Measurements from ENCODE around the gene OVOL2.
"Not testable (repeated sequence)": the region's sequence is repeated elsewhere in the genome, so short reads cannot be mapped to it uniquely, and the experiment has no call there.

Gene OVOL2

DNA sequence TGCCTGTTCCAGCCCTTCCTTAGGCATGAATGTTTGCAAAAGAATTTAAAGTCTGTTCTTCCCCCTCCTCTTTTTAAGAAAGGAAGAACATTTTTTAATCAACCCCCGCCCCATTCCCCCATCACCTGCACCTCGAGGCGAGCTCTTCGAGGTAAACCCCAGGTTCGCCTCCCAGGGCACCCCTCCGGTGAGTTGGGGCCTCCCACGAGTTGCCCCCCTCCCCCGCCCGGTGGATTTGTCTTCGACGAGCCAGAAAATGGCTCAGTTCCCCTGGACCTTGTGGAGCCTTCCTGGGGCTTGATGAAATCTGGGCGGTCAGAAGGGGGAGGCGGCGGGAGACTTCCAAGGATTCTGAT lies 256 bp upstream of the OVOL2 start:
- no peak for DNase-seq (ENCODE audit: low read depth in 2 of 2)

DNA sequence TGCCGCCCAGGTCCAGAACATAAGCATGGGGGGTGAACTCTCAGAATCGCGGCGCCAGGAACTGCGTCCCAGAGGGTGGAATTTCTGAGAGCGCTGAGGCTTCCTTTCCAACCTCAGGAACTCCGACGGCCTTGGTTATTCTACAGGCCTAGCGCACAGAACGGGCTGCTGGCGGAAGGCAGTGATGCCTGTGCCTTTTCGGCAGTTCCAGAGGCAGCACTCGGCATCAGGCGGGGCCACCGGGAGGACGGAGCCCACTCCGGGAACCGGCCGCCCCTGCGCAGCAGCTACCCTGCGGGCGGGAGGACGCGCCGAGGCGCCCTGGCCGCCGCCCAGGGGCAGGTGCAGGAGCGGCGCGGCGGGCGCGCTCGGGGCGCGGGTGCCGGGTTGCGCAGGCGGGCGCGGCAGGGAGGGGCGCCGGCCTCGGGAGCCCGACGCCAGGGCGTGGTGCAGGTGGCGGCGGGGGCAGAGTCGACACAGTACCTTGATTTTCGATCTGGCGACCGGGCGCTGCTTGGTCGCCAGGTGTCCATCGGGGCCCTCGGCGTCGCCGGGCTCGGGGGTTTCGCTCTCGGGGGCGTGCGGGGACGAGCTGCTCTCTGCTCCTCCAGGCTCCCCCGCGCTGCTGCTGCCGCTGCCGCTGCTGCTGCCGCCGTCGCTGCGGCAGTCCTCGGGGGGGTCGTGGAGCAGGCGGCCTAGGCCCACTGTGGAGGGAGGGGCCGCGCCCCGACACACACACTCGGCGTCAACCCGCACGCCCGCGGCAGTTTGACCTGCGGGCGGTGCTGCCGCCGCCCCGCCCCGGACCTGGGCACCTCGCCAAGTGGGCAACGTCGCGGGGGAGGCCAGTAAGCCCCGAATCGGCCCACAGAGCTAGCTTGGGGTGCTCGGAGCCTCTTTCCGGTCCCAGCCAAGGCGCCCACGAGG lies 1.3 kb downstream of the OVOL2 start:
- no peak for DNase-seq (ENCODE audit: low read depth in 2 of 2)

DNA sequence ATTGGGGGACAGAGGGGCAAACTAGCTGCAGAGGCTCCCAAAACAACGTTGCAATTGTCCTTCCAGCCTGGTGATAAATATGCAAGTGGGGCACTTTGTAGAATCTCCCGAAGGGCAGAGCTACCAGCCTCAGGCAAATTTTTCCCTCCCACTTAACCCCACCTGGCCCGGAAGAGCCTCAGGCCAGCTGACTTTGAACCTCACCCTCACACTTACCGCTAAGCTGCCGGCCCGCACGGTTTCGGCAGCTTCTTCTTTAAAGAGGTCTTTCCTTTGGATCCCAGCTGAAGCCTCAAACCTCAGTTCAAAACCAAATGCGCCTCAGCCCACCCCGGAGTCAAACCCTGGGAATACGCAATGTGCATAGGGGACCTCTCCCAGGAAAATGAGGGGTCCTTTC lies 2.5 kb downstream of the OVOL2 start:
- no peak for DNase-seq (ENCODE audit: low read depth in 2 of 2)

DNA sequence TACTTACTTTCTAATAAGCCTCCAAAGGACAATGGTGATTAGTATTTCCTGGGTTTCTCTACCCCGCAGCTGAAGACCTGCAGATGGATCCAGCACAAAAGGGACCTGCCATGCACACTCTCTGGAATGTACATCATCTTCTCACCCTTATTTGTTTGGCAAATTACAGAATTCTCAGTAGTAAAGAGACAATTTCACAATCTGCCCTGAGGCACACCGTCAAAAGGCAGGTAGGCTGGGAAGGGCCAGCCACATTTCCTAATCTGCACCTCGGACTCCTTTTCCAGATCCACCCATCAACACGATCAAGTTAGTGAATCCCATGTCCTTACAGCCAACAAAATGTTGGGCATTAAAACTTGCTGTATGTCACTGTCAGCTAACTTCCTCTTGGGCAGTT lies 4.9 kb downstream of the OVOL2 start:
- DNase-seq (ENCODE audit: low read depth in 2 of 2), result no peak

DNA sequence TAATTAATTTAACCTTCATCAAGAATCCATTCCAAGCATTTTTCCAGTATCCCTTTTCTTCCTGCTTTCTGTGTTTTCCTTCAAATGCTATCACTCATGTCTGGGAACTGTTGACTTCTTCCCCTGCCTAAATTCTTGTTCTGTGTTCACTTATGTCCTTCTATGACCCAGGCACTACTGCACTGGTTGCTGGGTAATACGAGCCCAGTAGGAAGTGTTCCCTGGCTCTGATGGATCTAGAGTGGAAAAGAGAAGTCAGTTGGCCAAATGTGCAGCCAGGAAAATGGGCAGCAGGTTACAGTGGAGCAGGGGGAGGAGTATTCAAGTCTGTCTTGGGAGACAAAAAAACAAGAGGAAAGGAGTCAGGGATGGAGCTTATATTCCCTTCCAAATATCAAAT lies 7.1 kb downstream of the OVOL2 start:
- DNase-seq (ENCODE audit: low read depth in 2 of 2), result no peak

DNA sequence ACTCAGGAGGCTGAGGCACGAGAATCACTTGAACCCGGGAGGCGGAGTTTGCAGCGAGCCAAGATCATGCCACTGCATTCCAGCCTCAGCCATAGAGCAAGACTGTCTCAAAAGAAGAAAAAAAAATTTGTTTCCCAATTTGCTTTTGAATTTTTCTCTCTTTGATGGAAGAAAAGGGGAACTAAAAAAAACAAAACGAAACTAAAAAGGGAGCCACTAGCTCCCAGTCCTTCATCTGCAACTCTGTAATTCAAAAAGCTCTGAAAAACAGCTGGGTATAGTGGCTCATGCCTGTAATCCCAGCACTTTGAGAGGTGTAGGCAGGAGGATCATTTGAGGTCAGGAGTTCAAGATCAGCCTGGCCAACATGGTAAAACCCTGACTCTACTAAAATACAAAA lies 9.5 kb downstream of the OVOL2 start:
- DNase-seq (ENCODE audit: low read depth in 2 of 2), result no peak

DNA sequence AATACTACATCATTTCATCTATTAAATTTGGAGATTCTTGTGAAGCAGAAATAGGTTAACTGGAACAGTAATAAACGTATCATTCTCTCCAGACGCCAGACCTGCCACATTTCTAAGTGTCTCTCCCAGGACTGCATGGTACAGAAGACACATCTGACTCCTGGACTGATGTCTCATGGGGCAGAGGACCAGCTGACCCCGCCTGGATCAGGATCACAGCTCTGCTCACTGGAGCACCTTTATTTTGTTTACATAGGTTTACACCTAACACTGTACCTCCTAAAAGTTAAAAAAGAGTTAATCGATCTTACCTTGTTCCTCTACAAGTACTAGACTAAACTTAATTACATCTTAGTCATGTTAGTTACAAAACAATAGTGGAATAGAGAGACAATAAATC lies 11.2 kb downstream of the OVOL2 start:
- DNase-seq (ENCODE audit: low read depth in 2 of 2), result no peak

DNA sequence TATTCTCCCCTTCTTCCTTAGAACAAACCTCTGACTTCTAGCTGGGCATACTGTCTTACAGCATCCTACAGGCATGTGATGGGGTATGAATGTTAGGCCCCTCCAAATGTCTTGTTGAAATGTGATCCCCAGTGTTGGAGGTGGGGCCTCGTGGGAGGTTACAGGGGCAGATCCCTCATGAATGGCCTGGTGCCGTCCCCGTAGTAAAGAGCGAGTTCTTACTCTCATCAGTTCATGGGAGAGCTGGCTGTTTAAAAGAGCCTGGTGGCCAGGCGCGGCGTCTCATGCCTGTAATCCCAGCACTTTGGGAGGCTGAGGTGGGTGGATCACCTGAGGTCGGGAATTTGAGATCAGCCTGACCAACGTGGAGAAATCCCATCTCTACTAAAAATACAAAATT lies 15.5 kb downstream of the OVOL2 start:
- no peak for DNase-seq (ENCODE audit: low read depth in 2 of 2)

DNA sequence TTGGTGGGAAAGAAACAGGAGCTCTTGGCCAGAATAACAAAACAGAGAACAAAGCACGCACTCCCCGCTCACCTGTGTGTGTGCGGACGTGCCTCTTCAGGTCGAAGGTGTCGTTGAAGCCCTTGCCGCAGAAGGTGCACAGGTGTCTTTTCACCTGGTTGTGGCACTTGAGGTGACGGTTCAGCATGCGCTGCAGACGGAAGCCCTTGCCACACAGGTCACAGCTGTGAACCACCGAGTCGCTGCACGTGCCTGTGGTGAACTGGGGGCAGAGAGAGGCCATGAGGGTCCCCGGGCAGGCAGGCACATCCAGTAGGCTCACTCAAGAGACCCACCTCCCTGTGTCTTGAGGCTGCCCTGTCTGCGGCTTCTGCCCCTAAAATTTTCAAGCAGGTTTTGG lies 16.3 kb downstream of the OVOL2 start:
- DNase-seq (ENCODE audit: low read depth in 2 of 2), result no peak

DNA sequence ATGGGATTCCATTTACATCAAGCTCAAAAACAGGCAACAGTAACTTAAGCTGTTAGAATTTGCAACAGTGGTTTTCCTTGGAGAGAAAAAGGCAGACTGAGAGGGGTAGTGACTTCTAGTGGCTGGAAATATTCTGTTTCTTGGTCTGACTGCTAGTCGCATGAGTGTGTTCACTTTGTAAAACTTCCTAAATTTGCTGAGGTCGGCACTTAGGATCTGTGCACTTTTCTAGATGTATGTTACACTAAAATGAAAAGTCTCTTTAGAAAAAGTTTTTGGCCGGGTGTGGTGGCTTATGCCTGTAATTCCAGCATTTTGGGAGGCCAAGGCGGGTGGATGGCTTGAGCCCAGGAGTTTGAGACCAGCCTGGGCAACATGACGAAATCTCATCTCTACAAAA lies 18.7 kb downstream of the OVOL2 start:
- DNase-seq (ENCODE audit: low read depth in 2 of 2), result no peak

DNA sequence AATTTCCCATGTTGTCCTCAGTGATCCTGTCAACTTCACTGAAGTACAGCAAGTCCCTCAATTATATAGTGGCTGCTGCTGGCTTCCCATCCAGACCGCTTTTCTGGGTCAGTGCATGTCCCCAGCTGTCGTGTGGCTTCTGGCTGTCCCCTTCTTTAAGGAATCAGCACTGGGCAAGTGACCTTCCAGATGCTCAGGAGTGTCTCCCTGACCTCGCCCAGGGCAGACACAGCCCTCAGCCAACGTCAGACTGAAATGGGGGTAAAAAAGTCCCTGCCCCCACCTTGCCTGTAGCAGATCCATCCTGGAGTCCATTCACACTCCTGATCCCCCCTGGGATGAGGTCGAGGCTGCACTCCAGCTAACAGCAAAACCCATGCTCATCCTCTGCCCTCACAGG lies 23.7 kb downstream of the OVOL2 start:
- DNase-seq (ENCODE audit: low read depth in 2 of 2), result no peak

DNA sequence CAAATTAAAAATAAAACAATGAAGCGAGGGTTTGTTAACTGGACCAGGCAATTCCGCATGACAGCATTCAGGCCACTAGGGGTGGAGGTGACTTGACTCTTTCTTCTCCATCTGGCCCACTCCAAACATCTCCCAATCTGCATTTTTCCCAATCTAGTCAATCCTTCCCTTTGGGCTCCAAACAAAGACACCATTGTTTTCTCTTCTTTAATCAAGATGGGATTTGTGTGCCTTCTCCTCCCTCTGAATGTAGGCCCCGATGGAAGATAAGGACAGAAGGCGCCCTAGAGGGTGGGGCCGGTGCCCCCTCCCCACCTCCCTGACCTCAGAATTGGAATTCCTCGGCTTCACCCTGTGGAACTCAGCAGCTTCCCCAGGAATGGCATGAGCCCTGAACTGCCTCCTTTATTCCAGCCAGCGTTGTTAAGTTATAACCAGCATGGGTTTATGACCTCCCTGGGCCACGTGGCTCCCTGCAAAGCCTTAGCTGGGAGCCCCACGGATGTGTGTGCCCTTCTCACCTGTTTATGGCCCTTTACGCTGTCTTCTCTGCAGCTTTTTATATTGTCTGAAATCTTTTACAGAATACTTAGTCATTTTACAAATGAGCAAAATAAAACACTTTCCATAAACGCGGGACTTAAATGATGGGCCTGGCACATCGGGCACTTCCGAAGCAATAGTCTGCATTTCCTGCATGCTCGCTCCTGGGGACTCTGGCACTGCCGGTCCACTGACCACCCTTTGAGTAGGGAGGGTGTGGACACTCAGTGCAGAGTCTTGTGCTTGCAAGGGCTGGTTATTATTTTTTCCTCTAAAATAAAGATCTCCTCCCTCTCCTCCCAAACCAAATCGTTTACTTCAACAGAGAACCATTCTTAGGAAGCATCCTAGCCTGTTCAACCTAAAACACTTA lies 24.5 kb downstream of the OVOL2 start:
- no peak for DNase-seq (ENCODE audit: low read depth in 2 of 2)

DNA sequence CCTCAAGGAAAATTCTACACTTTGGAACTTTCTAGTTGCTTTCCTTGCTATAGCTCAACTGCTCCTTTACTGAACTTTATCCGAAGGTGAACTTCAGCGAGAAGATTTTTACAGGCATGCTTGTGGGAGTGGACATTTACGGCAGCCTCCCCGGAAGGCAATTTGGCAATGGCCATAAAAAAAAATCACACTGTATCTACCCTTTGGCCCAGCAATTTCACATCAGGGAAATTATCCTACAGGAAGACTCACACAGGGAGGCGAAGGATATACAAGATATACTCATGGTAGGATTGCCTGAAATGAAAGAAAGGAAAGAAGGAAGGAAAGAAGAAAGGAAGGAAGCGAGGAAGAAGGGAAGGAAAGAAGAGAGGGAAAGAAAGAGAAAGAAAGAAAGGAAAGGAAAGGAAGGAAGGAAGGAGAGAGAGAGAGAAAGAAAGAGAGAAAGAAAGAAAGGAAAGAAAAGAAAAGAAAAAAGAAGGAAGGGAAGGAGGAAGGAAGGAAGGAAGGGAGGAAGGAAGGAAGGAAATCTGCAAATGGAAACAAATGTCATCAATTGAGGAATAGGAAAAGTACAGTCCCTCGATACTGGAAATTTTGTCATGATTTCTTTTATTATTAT lies 25.7 kb downstream of the OVOL2 start:
- no peak for DNase-seq (ENCODE audit: low read depth in 2 of 2)

DNA sequence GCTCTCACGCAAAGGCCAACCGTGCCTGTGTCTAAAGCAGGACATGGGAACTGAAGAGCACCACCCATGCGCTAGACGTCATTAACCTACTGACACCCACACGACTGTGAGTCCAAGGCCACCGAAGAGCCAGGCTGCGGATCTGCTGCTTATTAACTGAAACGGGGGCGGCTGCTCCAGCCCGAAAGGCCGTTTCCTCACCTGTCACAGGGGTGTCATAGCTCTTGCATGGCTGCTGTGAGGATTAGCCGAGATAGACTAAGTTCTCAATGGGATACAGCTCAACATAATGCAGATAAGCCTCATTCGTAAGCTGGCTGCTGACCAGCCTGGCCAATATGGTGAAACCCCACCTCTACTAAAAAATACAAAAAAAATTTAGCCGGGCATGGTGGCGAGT lies 26.7 kb downstream of the OVOL2 start:
- no peak for DNase-seq (ENCODE audit: low read depth in 2 of 2)

DNA sequence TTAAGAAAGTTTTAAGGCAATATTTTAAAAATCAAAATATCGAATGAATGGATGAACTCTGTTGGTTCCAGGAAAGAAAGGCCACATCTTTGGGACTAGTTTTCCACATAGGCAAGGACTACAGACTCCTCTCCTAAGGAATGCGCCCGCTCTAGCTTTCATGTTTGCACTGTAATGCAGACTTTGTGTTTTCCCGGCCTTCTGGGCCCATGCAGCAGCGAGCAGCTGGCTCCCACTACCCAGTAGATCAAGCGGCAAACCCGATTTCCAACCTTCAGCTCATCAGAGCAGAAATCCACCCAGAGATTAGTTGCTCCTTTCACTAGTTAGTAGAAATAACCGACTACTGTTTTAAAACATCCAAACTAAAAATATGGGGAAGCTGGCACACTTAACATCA lies 27.7 kb downstream of the OVOL2 start:
- DNase-seq (ENCODE audit: low read depth in 2 of 2), result no peak

DNA sequence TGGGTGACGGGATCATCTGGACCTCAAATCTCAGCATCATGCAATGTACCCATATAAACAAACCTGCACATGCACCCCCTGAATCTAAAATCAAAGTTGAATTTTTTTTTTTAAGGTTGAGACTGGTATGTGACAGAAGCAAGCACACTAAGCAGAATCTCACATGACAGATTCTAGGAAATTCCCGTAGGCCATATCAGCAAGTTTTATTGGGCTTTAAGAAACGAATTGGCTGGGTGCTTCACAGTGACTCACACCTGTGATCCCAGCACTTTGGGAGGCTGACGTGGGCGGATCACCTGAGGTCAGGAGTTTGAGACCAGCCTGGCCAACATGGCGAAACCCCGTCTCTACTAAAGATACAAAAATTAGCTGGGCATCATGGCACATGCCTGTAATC lies 30.7 kb downstream of the OVOL2 start:
- not testable (repeated sequence) for DNase-seq (ENCODE audit: low read depth in 2 of 2)

DNA sequence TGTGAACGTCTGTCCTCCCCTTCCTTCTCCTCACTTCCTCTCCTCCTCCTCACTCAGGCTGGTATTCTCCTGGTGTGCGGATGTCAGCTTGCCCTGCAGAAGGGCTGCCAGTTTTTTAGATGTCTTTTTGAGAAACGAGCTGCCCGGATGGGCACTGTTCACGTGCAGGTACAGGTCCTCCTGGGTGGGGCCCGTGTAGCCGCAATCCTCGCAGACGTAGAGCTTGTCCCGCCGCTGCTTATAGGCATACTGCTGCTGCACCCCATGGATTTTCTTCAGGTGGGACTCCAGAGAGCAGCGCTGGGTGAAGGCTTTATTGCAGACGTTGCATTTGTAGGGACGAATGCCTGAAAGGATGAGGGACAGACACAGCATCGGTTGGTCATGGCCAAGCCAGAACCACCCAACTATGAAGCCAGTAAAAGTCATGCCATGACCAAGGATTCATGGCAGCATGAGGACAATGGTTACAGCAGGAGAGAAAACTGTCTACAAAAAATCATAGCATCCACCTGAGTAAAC lies 33.0 kb downstream of the OVOL2 start:
- no peak for DNase-seq (ENCODE audit: low read depth in 2 of 2)

DNA sequence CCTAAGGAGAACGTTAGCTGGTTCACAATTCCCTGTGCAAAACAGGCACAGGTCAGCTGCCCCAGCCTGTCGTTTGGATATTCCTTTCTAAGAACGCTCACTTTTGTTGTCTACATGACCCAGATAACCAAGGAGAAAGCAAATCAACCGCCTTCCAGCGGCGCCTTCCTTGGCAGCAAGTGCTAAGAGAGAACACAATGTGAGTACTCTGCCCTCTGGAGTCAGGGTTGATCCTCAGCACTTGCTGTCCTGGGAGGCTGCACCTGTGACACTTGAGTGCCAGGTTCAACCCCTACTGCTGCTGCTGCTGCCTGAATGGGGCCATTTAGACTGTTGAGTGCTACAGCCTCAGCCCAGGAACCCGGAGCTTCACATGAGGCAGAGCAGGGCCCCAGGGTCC lies 36.8 kb downstream of the OVOL2 start:
- no peak for DNase-seq (ENCODE audit: low read depth in 2 of 2)

DNA sequence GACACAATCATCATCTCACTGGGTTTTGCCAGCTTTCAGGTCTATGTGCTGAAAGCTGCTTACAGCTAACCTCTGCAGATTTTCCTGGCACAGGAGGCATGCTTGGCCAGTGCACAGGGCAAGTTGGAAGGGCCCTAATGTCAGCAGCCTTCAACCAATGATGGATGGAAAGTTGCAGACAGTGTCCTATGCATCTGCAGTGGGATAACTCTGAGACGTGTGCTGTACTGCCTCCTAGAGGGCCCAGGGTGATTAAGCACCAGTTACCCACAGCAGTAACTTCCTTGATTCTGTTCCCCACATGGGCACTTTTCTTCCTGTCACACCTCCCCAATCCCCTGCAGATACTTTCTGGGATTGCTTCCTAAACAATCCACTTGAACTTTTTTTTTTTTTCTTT lies 38.6 kb downstream of the OVOL2 start:
- no peak for DNase-seq (ENCODE audit: low read depth in 2 of 2)

DNA sequence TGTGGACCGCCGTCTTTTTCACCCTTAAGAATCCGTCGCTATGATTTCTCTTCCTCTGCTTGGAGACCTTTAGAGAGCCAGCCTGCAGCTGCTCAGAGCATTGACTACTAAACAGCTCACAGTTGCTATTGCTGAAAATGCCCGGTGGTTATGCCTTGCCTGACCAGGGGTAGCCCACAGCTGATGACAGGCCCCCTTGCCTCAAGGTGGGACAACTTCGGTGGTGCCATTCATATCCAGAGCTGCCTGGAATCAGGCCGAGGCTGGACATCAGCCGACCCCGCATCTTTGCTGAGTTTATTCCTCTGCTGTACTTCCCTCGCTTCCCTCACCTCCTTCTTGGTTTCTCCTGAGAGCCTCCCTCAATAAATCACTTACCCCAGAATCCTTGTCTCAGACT lies 39.6 kb downstream of the OVOL2 start:
- DNase-seq (ENCODE audit: low read depth in 2 of 2), result no peak

DNA sequence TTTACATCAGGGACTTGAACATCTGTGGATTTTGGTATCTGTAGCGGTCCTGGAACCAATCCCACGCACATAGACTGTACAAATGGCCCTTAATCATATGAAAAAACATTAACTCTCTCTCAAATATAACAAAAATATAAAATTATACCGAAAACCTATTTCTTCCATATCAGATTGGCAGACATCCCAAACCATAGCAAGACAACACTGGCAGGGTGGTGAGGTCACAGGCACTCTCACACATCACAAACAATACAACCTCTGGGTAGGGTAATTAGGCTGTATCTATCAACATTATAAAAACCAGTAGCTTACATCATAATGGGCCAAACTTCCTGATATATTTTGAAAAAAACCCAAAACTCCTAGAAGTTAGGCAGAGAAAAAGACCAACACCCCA lies 40.9 kb downstream of the OVOL2 start:
- no peak for DNase-seq (ENCODE audit: low read depth in 2 of 2)

DNA sequence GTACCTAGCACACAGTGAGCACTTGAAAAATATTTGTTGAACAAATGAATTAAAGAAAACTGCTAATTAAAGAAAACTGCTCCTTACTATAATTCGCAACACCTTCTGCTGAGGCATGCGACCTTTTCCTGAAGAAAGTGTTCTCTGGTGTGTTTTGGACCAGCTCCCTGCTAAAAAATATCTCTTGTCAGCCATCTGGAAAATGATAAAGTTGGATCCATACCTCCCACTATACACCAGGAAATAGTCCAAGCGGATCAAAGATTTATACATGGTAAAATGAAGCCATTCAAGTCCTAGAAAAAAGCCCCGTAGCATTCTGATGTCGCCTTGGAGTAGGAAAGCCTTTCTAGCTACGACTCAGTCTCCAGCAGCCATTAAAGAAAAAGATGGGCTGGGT lies 43.3 kb downstream of the OVOL2 start:
- no peak for DNase-seq (ENCODE audit: low read depth in 2 of 2)
